Activated naive CD4-positive, alpha-beta T cell treated with anti-CD3 and anti-CD28 coated beads, Interleukin-2, amount 50 U/mL, for 16 hours (primary cell): ENCODE results near the gene LRRN4.

ENCODE experiments used
- DNase-seq: peaks from one replicate; pipeline ENCODE4 v3.0.0-alpha.2; 2020

LRRN4 gene

DNA sequence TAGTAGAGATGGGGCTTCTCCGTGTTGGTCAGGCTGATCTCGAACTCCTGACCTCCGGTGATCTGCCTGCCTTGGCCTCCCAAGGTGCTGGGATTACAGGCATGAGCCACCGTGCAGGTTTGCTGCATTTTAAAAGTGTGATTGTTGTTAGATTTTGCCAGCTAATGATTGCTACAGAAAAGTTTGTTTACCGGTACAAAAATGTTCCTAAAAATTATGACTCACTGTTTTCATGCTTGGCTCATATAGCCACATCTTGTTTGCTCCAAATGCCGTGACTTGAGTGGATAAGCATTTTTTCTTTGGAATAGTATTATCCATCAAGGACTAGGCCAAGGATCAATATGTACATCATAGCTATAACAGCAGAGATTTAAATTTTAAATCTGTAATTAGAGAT is 24.3 kb downstream of the LRRN4 start:
- no peak for DNase-seq

DNA sequence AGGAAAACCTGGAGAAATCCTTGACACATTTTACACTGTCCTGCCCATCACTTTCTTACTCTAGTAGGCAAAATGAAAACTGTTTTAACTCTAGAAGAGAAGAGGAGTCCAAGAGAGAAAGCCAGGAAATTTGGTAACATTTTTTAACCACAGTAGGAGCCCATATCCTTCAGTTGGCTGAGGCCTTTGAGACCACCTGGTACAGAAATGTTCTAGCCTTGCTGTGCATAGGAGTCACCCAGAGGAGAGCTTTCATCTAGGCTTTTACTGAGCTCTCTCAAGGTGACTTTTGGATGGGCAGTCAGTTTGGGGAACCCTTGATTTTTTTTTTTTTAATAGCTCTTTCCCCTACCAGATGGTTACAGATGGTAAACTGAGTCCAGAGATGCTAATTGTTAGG is 25.0 kb downstream of the LRRN4 start:
- DNase-seq: no peak

DNA sequence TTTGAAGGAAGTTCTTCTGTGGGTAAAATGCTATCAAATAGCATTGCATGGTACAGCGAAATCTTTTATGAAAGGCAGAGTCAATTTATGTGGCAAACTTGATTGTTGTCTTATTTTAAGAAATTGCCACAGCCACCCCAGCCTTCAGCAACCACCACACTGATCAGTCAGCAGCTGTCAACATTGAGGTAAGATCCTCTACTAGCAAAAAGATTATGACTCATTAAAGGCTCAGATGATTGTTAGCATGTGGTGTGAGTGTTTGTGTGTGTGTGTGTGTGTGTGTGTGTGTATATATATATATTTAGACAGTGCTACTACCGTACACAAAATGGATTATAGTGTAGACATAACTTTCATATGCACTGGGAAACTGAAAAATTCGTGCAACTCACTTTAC is 27.8 kb downstream of the LRRN4 start:
- DNase-seq: no peak

DNA sequence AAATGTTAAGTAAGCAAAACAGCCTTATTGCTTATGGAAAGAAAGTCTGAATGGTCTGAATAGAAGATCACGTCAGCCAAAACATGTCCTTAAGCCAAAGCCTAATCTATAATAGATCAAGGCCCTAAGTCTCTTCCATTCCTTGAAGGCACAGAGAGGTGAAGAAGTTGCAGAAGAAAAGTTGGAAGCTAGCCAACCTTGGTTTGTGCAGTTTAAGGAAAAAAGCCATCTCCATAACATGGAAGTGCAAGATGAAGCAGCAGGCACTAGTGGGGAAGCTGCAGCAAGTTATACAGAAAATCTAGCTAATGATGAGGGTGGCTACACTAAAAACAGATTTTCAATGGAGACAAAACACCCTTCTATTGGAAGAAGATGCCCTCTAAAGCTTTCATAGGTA is 29.1 kb downstream of the LRRN4 start:
- no peak for DNase-seq

DNA sequence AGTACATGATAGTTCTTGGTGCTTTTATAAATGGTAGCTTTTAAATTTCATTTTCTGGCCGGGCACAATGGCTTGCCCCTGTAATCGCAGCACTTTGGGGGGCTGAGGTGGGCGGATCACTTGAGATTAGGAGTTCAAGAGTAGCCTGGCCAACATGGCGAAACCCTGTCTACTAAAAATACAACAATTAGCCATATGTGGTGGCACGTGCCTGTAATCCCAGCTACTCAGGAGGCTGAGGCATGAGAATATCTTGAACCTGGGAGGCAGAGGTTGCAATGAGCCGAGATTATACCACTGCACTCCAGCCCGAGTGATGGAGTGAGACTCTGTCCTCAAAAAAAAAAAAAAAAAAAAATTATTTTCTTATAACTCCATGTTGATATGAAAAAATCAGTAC is 36.0 kb downstream of the LRRN4 start:
- no peak for DNase-seq

DNA sequence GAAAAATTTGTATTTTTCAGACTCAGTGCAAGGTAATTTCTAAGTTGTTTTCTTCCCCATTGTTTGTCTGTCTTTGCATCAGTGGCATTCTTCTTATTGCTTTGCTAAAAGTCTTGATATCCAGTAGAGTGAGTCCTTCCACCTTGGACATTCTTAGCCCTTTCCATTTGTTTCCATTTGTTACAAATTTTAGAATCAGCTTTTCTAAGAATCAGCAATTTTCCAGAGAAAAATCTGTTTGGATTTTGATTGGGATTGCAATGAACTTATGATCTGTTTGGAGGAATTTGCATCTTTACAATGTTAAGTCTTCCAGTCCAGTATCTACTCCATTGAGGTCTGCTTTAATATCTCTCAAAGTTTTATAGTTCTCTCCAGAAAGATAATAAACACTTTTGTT is 36.4 kb downstream of the LRRN4 start:
- no peak for DNase-seq

DNA sequence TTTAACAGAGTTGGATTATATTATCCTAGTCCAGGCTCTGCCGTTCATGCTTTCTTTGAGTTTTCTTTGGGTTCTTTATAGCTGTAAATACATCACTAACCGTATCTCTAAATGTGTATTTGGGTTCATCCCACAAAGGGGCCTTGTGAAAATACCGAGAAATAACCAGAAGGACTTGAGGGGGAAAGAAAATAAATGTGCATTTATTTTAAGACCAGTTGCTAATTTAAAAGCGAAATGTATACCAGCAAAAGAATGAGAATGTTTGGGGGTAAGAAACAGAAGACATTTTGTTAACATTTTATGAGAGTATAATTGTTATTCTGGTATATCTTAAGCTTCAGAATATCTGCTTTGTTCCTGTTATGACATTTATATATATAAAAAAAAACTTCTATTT is 38.9 kb downstream of the LRRN4 start:
- no peak for DNase-seq

DNA sequence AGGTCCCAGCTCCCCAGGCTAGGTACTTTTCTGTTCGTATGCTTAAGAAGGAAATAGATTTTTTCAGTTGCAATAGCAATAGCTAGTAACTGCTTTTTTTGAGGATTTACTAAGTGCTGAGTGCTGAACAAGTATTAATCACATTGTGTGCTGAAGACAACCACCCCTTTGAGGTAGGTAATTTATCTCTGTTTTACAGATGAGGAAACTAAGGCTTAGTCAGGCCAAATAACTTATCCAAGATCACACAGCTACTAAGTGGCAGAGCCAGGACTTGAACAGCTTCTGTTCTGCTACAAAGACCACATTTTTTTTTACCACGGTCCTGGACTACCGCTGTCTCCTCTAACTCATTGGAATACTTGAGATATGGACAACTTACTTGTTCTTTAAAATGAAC is 39.8 kb downstream of the LRRN4 start:
- no peak for DNase-seq

DNA sequence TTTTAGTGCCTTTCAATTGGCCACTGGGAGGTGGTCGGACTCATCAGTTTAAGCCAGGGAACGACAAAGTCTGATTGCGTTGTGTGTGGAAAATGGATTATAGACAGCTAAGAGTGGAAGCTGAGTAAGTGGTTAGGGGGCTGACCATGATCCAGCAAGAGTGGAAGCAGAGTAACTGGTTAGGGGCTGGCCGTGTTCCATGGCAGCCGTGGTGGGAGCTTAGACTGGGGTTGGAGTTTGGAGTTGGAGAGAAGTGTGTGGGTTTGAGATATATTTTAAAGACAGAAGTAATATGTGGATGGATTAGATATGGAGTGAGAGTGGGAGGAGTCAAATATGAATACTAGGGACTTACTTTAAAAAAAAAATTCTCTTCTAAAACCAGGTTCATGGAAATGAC is 41.7 kb downstream of the LRRN4 start:
- no peak for DNase-seq

DNA sequence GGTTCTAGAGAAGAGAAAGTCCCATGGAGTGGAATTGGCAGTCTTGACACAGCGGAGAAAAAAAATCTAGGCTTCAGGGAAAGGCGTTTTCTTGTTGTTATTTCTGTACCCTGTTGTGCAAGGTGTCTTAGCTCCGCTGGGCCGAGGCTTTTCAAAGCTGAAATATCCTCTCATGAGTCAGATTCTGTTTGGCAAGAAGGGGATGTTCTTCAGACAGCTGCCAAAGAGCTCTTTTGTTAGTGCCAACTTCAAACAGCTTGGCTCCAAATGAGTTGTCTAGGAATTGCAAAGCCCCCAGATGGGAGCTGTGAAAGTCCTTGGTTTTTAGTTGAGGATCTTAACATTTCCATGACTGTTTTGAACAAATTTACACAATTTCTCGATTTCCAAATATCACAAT is 45.6 kb downstream of the LRRN4 start:
- DNase-seq: no peak

DNA sequence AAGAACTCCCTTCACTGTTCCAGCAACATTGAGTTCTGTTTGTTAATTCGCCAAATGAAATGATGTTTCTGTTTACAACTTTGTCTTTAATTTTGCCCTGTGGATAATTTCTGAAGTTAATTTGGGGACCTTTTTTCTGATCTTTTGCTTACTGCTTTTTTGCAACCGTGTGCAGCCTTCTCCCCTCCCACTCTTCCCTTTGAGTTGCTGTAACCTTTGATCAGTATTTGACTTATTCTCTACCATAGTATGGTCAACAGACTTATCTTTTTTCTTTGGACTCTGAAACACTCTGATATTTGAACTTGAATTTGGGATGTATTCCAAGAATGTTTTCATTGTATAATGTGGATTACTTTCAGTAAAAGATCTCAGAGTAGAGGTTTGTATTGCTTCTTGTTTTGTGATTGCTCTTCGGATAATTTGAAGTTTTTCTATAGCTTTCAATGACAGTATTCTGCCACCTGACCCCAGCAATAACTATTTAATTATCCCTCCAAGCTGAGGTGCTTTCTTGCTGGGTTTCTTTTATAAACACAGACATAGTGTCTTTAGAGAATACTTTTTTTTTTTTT is 46.2 kb downstream of the LRRN4 start:
- no peak for DNase-seq

DNA sequence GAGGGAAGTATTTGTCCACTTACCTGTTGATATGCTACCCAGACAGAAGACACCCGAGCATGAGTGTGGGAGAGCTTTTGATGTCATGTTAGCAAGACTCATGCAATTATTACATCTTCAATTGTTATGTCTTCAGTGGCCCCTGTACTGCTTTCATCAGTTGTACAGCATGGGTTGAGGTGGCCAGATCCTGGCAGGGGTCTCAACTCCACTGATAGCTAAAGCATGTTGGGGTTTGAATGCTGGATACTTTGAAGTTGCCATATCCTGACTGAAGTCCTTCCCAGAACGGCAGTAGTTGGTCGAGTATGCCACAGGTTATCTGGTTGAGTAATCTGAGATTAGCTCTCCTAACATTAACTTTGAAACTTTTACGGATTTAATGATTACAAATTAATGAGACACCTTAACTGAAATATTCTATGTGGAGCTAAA is 46.7 kb downstream of the LRRN4 start:
- no peak for DNase-seq

DNA sequence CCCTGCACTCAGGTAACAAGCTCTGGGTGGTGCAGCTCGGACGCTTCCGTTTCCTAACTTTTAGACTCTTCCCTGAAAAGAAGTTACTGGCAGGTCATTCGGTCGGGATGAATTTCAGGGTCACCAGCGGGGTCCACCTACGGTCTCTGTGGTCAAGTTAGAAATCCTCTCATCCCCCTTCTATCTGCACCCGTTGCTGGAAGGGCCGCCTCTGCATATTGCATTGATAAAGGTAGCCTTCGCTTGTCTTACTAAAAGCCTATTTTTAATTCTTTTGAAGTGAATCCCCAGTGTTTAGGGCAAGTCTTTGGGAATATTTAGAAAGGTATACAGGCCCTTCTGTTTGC is 47.3 kb downstream of the LRRN4 start:
- DNase-seq: no peak

DNA sequence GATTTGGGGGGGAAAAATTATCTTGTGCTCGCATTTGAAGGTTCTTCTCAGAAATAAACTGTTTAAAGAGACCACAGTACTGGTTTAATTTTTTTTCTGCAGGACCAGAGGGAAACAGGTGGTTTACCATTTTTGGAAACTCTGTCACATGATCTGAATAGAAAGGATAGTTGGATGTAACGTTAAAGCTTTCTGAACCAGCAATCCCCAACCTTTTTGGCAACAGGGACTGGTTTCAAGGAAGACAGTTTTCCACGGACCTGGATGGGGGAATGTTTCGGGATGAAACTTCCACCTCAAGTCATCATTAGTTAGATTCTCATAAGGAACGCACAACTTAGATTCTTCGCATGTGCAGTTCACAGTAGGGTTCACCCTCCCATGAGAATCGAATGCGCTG is 53.0 kb downstream of the LRRN4 start:
- DNase-seq: no peak

DNA sequence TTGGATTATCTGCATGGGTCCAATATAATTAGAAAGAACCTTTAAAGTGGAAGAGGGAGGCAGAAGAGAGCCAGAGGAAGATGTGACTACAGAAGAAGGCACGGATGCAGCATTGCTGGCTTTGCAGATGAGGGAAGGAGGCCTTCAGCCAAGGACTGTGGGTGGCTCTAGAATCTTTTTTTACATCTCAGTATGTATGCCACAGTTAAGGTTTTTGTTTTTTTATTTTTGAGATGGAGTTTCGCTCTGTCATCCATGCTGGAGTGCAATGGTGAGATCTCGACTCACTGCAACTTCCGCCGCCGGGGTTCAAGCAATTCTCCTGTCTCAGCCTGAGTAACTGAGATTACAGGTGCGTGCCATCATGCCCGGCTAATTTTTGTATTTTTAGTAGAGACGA is 54.1 kb downstream of the LRRN4 start:
- DNase-seq: no peak

DNA sequence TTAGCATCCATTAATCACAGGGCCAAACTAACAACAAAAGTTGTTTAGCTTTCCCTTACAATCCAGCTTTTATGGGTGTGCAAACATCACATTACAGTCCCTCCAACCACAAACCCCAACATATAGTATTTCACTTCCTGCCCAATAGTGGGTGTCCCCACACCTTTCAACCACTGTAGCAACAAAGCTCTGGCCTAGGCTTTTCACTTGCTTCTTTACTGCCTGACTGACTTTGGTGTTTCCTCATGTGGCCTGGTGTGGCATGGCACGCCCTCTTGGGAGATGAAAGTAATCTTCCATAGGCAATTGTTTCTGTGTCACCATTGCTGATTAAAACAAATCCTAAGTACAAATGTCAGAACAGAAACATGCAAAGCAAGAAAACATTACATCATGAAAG is 57.1 kb downstream of the LRRN4 start:
- peak; percentile 13 for DNase-seq

DNA sequence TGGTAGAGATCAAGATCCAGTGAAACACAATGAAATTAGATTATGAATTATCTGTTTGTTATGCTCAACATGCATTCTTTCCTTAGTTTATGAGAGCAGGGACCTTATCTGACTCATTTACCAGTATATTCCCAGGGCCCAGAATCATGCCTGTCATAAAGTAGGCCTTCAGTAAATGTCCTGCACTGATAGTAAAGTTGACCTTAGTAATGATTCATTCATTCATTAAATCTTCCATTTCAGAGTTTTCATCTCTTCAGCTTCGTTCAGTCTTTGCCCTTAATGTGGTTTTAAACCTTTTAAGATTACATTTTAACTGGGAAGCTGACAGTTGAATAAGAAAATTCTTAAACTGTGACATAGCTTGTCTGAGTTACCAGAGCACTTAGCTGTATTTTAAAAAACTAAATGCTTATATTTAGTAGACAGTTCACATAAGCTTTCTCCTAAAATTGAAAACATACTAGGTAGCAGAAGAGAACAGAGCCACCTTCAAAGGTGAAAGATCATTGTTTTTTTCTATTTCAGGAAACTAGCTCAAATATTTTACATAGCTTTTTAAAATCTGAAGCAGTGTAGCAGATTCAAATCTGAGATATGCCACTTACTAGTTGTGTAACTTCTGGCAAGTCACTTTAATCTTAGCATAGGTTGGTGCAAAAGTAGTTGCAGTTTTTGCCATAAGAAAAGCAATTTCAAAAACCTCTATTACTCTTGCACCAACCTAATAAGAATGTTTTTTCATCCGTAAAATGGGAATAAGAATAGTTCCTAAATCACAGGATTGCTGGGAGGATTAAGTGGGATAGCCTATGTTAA is 62.0 kb downstream of the LRRN4 start:
- DNase-seq: no peak

DNA sequence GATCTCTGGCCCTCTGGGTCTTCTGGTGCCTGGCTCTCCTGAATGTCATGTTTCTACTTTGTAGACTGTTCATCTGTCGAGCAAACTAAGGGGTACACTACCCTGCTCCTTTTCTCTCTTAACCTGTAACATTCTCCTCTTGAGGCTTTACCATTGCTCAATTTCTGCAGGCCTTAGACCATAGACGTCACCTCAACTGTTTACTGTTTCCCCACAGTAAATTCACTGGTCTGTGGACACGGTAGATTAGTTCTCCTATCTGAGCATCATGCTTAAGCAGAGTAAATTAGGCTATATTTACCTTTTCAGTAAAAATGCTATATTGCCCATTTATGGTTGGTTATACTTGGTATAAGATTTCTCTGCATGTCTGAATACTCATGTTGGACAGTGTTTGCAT is 62.9 kb downstream of the LRRN4 start:
- DNase-seq: no peak
